Activated CD8-positive, alpha-beta memory T cell treated with anti-CD3 and anti-CD28 coated beads, Interleukin-2, amount 50 U/mL, for 48 hours (primary cell): ENCODE measurements around the gene RGS5.
"Not testable (repeated sequence)": the region's sequence is repeated elsewhere in the genome, so short reads cannot be mapped to it uniquely, and the experiment has no call there.

Experiments used
- DNase-seq: peaks from one replicate; pipeline ENCODE4 v3.0.0-alpha.2; 2020

RGS5 gene

GRCh38 chr1:163202833-163203451 lies at the start of gene RGS5:
TSS of gene RGS5 (minus strand) at chr1:163202916. CDS start at chr1:163202835, 81 bp downstream.
- DNase-seq, result no peak

- DNase-seq, result no peak
These were observed 47.8 kb upstream of the RGS5 start for GRCh38 chr1:163250382-163250974.

- DNase-seq, result no peak
These were observed 45.3 kb upstream of the RGS5 start for GRCh38 chr1:163248064-163248463.

- not testable (repeated sequence) for DNase-seq
These were observed 41.9 kb upstream of the RGS5 start for GRCh38 chr1:163244648-163245047.

- no peak for DNase-seq
These were observed 39.0 kb upstream of the RGS5 start for GRCh38 chr1:163241746-163242145.

- DNase-seq, result no peak
These were observed 38.0 kb upstream of the RGS5 start for GRCh38 chr1:163240705-163241104.

GRCh38 chr1:163233643-163234042 lies 30.9 kb upstream of the RGS5 start:
- not testable (repeated sequence) for DNase-seq

- no peak for DNase-seq
These were observed 28.7 kb upstream of the RGS5 start for GRCh38 chr1:163231385-163231784.

- no peak for DNase-seq
These were observed 28.1 kb upstream of the RGS5 start for GRCh38 chr1:163230827-163231226.

GRCh38 chr1:163228271-163228670 lies 25.6 kb upstream of the RGS5 start:
- DNase-seq, result not testable (repeated sequence)

GRCh38 chr1:163227126-163227525 lies 24.4 kb upstream of the RGS5 start:
- no peak for DNase-seq

GRCh38 chr1:163213626-163214025 lies 10.9 kb upstream of the RGS5 start:
- DNase-seq, result no peak

GRCh38 chr1:163211667-163212066 lies 9.0 kb upstream of the RGS5 start:
- no peak for DNase-seq

- DNase-seq, result no peak
These were observed 2.8 kb upstream of the RGS5 start for GRCh38 chr1:163205513-163205912.

- DNase-seq, result no peak
These were observed 845 bp upstream of the RGS5 start for GRCh38 chr1:163203561-163203960.

GRCh38 chr1:163201906-163202305 lies 810 bp downstream of the RGS5 start:
- DNase-seq, result no peak

GRCh38 chr1:163197022-163197421 lies 5.7 kb downstream of the RGS5 start:
- no peak for DNase-seq

GRCh38 chr1:163196449-163196787 lies 6.3 kb downstream of the RGS5 start:
- DNase-seq, result no peak

GRCh38 chr1:163195728-163196448 lies 6.8 kb downstream of the RGS5 start:
- no peak for DNase-seq

GRCh38 chr1:163191301-163191700 lies 11.4 kb downstream of the RGS5 start:
- DNase-seq, result no peak

- no peak for DNase-seq
These were observed 13.8 kb downstream of the RGS5 start for GRCh38 chr1:163188947-163189346.

- DNase-seq, result no peak
These were observed 14.9 kb downstream of the RGS5 start for GRCh38 chr1:163187849-163188248.

GRCh38 chr1:163186862-163187261 lies 15.9 kb downstream of the RGS5 start:
- DNase-seq, result no peak

- no peak for DNase-seq
These were observed 20.3 kb downstream of the RGS5 start for GRCh38 chr1:163182330-163182949.
